ENCODE data around the gene DAZAP1. TPM values are rescaled to one million over a fixed set of nuclear protein-coding genes. Genes with fewer than 3 reads are reported as not detected.

The DAZAP1 gene
- polyA plus RNA-seq, 1 donor (not counting 4 experiments of a cell fraction or from before 2014, with no cell fraction given) = 99.2 TPM

DNA sequence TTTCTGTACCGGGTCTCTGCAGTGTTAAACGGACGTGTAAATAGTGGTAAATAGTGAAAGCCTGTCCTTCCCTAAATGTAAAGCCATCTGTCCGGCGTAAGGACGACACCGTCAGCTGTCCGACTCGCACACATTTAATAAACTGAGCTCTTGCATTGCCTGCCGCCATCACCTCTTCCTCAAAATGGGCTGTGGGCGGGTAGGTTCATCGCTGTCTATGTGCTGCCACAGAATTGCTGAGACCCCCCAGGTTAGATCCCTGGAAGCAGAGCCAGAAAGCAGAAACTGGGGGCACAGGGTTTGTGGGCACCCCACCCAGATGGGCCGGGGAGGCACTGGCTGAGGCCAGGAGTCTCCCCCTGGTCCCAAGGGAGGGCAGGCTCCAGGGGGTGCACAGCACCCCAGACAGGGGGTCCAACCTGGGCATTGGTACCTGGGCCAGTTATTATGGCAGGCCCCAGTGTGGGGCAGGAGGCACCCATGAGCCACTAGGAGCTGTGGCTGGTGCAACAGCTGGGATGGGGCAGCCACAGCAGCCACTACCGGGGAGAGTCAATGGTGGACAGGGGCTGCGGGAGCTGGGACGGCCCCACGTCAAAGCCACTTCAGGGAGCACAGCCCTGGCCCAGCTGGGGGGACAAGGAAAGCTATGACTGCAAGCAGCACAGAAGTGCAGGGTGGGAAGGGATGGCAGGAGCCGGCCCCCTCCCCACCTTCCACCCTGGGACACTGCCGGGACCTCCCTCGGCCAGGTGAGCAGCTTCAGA lies 65.9 kb downstream of the DAZAP1 start:
- DNase-seq (ENCODE audit: low read depth, low spot score) = no peak
- H4K20me1 ChIP-seq (ENCODE audit: control insufficient read depth, extremely low read depth, insufficient read depth, low read length) = peaks cover 9% of the 10 kb centered on the region
- H3K36me3 ChIP-seq (ENCODE audit: control insufficient read depth in 2 of 2, extremely low read depth in 1 of 2, insufficient read depth in 2 of 2, low read length in 2 of 2) = peaks cover 5 to 15% of the 10 kb centered on the region in 2 experiments
- dilution Hi-C loops (cut with MboI; ENCODE audit: extremely low pct_ligation_motif_present, low sequenced_read_pairs) = no loop called here
- H3K9me1 ChIP-seq (ENCODE audit: control insufficient read depth, extremely low read depth, insufficient read depth, low read length) = peaks cover 8% of the 10 kb centered on the region
- H3K79me2 ChIP-seq (ENCODE audit: control insufficient read depth, insufficient read depth, low read length) = peaks cover 20% of the 10 kb centered on the region
- H3K9me3 ChIP-seq (ENCODE audit: control insufficient read depth, low read depth, low read length) = no peaks in the 10 kb centered on the region
- peaks cover 18% of the 10 kb centered on the region for H3K4me1 ChIP-seq (ENCODE audit: control insufficient read depth, extremely low read depth, insufficient read depth, low read length)
- H3K27ac ChIP-seq (ENCODE audit: control insufficient read depth, insufficient read depth, low read length) = no peak overlapping the region
- FAIRE-seq = no peak
- no peak overlapping the region for H3K4me3 ChIP-seq (ENCODE audit: control insufficient read depth in 2 of 3, extremely low read depth in 1 of 3, insufficient read depth in 2 of 3, low read depth in 1 of 3, low read length in 3 of 3)
- TF ChIP-seq EZH2 (IDR thresholded peaks at IDR 0.05; ENCODE audit: low read length) = no peak
- H3K4me2 ChIP-seq (ENCODE audit: control insufficient read depth, extremely low read depth, insufficient read depth, low read depth, low read length) = no peak overlapping the region
- H3K27me3 ChIP-seq (ENCODE audit: control insufficient read depth, extremely low read depth, insufficient read depth, low read length) = peaks cover 25% of the 10 kb centered on the region
- no peak overlapping the region for H3K9ac ChIP-seq (ENCODE audit: control insufficient read depth, extremely low read depth, insufficient read depth, low read length)
- H2AFZ ChIP-seq (ENCODE audit: control insufficient read depth, low read length) = no peak overlapping the region

DNA sequence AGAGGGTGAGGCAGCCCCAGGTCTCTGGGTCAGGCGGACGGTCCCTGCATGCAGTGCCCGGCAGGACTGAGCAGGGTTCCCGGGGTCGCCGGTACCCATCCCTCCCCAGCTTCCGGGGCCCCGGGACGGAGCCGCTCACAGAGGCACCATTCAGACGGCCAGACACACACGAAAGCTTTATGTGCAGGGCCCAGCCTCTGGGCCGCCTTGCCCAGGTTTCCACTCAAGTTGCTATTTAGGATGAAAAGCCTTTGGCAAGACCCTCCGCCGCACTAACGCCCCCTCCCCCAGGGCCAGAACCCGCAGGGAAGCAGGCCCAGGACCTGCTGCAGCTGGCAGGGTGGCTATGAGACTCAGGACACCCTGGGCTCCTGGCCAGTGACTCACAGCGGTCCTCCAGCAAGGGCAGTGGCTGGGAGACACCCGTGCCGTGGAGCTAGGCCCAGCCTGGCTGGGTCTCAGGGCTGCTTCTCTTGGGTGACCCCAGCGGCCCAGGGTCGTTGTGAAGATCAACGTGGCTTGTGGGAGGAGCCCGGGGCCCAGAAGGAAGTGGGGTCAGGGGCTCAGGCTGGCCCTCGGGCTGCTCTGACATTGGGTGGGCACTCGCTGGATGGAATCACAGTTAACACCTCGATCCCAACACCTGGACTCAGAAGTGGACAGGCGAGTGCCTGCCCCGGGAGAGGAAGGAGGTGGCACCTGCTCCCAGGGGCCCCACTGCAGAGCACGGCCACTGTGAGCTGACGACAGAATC lies 66.8 kb downstream of the DAZAP1 start:
- Histone ChIP-seq H3K9me1 (ENCODE audit: control insufficient read depth, extremely low read depth, insufficient read depth, low read length) (peaks cover 8% of the 10 kb centered on the region), H3K79me2 (ENCODE audit: control insufficient read depth, insufficient read depth, low read length) (peaks cover 26% of the 10 kb centered on the region), H3K4me2 (ENCODE audit: control insufficient read depth, extremely low read depth, insufficient read depth, low read depth, low read length) (no peak overlapping the region), H3K4me3 (ENCODE audit: control insufficient read depth in 2 of 3, extremely low read depth in 1 of 3, insufficient read depth in 2 of 3, low read depth in 1 of 3, low read length in 3 of 3) (no peak overlapping the region), H2AFZ (ENCODE audit: control insufficient read depth, low read length) (no peak overlapping the region), H4K20me1 (ENCODE audit: control insufficient read depth, extremely low read depth, insufficient read depth, low read length) (peaks cover 9% of the 10 kb centered on the region), H3K36me3 (ENCODE audit: control insufficient read depth in 2 of 2, extremely low read depth in 1 of 2, insufficient read depth in 2 of 2, low read length in 2 of 2) (peaks cover 5 to 15% of the 10 kb centered on the region in 2 experiments), H3K9me3 (ENCODE audit: control insufficient read depth, low read depth, low read length) (no peaks in the 10 kb centered on the region), H3K27me3 (ENCODE audit: control insufficient read depth, extremely low read depth, insufficient read depth, low read length) (peaks cover 19% of the 10 kb centered on the region), H3K9ac (ENCODE audit: control insufficient read depth, extremely low read depth, insufficient read depth, low read length) (no peak overlapping the region), H3K27ac (ENCODE audit: control insufficient read depth, insufficient read depth, low read length) (no peak overlapping the region), H3K4me1 (ENCODE audit: control insufficient read depth, extremely low read depth, insufficient read depth, low read length) (peaks cover 19% of the 10 kb centered on the region)
- no peak for TF ChIP-seq EZH2 (IDR thresholded peaks at IDR 0.05; ENCODE audit: low read length)
- TF ChIP-seq, protein P1, sequence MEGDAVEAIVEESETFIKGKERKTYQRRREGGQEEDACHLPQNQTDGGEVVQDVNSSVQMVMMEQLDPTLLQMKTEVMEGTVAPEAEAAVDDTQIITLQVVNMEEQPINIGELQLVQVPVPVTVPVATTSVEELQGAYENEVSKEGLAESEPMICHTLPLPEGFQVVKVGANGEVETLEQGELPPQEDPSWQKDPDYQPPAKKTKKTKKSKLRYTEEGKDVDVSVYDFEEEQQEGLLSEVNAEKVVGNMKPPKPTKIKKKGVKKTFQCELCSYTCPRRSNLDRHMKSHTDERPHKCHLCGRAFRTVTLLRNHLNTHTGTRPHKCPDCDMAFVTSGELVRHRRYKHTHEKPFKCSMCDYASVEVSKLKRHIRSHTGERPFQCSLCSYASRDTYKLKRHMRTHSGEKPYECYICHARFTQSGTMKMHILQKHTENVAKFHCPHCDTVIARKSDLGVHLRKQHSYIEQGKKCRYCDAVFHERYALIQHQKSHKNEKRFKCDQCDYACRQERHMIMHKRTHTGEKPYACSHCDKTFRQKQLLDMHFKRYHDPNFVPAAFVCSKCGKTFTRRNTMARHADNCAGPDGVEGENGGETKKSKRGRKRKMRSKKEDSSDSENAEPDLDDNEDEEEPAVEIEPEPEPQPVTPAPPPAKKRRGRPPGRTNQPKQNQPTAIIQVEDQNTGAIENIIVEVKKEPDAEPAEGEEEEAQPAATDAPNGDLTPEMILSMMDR (optimal IDR thresholded peaks at IDR 0.05 in 1 of 3, IDR thresholded peaks at IDR 0.05 in 1 of 3, conservative IDR thresholded peaks at IDR 0.05 in 1 of 3; ENCODE audit: extremely low read depth in 1 of 3, insufficient read depth in 2 of 3, low read length in 3 of 3) = no peak
- dilution Hi-C loops (cut with MboI; ENCODE audit: extremely low pct_ligation_motif_present, low sequenced_read_pairs) = no loop called here
- FAIRE-seq (no peak), DNase-seq (ENCODE audit: low read depth, low spot score) (no peak)

Measured in keratinocyte (primary cell).